HUDEP-2 (cell line): ENCODE results near the gene AHNAK2.

Experiments
- DNase-seq, 76 experiments: peaks; one replicate each; lab custom pipeline; 2025; ENCODE audit not compliant: unreplicated experiment in 76 of 76; lab: John Stamatoyannopoulos, UW

AHNAK2 gene

GRCh38 chr14:104973385-104974145 lies 4.6 kb downstream of the AHNAK2 start:
- peak in 29 of 76 experiments; percentile 11 to 47 (median 29) for DNase-seq

GRCh38 chr14:104973135-104973384 lies 5.1 kb downstream of the AHNAK2 start:
- peak in 64 of 76 experiments; percentile 2 to 78 (median 57) for DNase-seq

DNA sequence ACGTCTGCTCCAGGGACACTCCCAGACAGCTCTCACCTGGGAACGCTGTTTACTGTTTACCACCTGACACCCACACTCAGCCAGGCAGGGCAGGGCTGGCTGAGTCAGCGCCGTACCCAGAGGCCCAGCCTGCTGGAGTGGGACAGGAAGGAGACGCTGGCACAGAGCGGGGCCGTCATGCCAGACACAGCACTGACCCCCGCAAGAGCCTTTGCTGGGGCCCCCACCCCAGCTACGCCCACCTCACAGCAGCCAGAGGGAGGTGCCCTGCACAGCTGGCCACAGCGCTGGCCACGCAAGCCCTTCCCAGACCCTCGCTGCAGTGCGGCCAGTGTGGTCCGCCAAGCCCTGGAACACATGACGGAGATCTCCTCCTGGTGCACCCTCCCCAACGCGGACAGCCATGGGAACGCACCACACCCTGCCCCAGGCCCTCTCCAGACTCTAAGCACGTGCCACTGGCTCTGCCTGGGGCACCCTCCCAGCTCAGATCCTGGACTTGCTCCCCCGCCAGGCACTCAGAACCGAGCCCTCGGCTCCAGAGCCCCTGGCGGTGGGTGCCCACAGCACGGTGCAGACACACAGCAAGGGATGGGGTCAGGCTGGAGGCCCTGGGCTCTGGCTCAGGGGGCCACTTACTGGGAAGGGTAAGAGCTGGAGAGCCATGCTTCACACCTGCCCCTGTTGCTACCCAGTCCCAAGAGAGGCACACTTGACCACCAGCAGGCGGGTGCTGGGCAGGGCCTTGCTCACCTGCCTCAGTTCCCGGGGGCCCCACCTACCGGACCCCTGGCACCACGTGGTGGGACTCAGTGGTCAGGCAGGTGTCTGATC lies 5.7 kb downstream of the AHNAK2 start:
- peak in 55 of 76 experiments; percentile 1 to 71 (median 42) for DNase-seq

- no peak for DNase-seq
These were observed 6.5 kb downstream of the AHNAK2 start for GRCh38 chr14:104971447-104972240.

DNA sequence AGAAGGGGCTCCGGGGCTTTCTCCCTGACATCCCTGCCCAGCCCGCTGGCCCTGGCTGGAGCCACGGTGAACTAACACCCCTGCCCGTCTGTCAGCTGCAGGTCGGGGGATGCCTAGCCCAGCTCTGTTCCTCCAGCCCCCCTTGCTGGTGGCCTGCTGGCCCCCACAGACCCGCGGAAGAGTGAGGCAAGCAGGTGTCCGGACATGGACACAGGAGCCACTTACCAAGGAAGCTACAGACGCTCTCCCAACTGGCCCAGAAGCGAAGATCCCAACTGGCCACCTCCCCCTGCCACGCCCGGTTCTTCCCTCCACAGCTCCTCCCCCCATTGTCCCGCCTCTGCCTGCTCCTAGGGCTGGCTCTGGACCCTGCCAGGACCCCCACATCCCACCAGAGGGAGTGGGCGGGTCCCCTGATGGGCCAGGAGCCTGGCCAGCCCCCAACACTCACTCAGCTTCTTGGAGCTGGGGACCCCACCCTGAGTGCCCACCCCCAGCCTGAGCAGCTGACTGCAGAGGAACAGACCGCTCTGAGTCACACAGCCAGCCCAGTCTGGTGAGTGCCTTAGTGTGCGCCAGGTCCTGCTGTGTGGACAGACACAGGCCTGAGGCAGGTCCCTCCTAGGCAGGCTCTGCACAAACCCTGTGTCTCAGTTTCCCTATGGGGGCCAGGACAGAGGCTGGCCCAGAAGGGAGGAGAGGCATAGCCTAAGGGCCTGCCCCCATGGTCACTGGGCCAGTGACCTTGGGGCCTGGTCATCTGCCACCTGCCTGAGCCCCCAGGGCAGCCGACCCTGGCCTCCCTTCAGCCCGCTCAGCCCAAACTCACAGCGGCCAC lies 7.7 kb downstream of the AHNAK2 start:
- DNase-seq = peak in 66 of 76 experiments; percentile 6 to 80 (median 60)

DNA sequence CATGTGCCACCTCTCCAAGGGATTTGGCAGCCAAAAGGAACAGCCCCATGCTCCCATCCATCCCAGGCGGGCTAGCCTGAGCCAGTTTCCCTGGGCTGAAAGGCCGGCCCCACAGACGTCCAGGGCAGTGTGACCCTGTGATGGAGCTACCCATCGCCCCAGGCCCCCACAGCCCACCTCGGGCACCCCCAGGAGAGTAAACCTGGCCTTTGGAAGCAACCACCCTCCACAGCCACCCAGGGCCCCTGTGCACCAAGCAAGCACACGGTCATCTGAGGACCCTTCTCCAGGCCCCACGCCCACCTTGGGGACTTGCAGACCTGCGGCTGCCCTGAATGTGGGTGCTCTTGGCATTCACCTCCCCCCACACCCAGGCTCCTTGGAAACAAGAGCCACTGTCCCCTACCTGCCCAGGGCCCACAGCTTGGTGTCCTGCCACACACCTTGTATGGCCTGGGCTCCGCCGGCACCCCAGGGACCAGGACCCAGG lies 8.4 kb downstream of the AHNAK2 start:
- DNase-seq = no peak

GRCh38 chr14:104968541-104969401 lies 9.4 kb downstream of the AHNAK2 start:
- DNase-seq = peak in 62 of 76 experiments; percentile 4 to 75 (median 48)

DNA sequence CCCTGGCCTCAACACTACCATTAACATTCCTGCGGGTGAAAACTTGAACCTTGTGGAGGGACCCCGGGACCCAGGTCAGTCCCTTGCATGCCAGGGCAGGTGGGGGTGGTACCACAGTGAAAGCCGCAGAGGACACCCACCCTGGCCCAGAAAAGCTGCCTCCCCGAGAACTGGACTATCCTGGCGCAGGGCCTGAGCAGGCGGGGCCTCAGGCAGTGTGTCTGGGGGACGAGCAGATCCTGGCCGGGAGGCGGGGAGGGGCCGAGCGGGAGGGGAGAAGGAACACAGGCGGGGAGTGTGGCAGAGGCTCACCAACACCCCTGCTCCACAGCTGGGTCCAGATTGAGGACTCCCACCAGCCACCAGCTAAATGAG lies 10.0 kb downstream of the AHNAK2 start:
- DNase-seq = peak in 62 of 76 experiments; percentile 1 to 76 (median 48)

DNA sequence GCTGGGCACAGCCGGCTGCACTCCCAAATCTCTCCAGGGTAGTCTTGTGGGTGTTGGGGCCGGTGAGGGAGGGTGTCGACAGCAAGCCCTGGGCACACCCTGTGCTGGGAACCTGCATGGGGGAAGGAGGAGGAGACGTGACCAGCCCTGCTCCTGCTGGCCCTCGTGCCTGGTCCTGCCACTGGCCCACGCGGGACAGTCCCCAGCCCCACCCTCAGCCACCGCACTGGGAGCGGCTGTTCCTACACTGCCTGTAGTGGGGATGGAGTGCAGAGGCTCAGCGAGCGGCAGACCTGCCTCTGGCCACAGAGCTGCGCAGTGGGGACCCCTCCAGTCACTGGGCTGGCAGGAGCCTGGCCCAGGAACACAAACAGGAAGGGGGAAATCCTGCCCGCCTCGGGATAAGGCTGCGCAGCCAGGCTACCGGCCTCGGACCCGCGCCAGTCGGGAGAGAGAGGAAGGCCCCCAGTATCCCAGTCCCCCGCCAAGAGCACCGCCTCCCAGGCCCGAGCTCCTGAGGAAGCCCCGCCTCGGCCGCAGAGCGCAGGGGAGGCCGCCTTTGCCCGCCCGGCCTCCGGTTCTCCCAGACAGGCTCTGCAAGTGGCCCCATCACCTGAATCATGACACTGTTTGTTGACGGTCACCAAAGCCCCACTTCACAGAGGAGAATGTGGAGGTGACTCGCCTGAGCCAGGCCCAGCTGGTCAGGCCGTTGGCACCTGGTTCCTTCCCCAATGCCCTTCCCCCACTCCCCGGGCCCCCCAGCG lies 10.6 kb downstream of the AHNAK2 start:
- DNase-seq = peak in 53 of 76 experiments; percentile 7 to 63 (median 41)

GRCh38 chr14:104966981-104967385 lies 11.2 kb downstream of the AHNAK2 start:
- DNase-seq = peak in 23 of 76 experiments; percentile 8 to 62 (median 39)

DNA sequence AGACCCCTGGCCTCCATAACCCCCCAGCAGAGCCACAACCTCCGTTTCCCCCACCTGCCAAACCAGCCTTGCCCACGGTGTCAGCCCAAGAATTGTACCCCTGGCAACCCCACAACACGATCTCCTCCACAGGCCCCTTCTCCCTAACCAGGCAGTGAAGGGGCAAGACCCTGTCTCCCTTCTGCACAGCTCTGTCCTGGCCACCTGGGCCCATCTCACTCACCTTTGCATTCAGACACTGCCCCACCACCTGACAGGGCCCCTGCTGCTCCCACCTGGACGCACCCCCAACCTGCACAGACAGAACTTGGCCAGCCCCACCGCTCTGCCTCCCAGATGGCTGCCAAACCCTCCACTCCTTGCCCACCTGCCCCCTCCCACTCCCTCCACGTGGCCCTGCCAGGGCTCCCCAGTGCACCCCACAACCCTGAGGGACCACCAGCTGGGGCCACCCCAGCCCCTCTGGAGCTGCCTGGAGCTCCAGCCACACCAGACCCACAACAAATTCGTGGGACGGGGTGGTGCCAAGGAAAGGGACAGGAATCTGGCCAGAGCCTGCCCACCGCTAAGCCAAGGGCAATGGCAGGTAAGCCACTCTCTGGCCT lies 11.8 kb downstream of the AHNAK2 start:
- no peak for DNase-seq

DNA sequence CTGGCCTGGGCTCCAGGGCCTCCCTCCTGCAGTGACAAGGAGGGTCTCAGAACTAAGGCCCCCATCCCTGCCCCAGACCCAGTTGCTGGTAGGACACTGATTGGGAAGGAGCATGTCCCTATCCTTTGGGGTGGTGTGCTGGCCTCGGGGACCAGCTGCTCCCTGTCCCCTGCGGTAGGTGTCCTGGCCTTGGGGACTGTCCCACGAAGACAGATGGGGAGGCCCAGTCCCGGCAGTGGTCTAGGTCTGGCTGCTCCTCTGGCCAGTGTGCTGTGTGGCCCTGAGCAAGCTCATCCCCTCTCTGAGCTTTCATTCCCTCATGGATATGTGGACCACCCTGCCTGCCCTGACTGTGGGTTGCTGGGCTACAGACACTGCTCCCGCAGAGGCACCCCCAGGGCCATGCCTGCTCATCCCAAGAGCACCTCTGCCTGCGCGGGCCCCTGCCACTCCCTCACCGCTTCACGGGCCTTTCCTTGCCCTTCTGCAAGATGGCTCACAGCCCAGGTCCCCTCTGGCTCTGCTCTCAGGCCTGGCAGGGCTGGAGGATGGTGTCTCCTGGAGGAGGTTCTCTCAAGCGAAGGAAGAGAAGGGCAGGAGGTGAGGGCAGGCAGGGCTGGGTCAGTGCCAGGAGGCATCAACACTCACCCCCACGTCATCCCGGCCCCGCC lies 12.5 kb downstream of the AHNAK2 start:
- no peak for DNase-seq

DNA sequence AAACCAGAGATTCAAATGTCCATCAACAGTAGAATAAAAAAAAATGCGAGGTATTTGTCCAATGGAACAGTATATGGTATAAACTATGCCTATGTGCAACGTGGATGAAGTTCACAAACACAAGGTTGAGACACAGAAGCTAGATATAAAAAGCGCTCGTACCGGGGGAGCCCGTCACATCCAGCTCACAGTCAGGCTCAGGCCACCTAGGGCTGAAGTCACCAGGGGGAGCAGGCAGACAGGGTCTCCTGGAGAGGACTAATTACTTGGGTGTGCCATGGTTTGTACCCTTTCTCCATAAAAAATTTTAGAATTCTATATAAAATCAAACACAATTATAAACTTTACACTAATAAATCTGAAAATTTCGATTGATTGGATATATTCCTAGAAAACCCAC lies 13.6 kb downstream of the AHNAK2 start:
- no peak for DNase-seq

- DNase-seq = no peak
These were observed 20.7 kb downstream of the AHNAK2 start for GRCh38 chr14:104957146-104958113.

- DNase-seq = no peak
These were observed 21.8 kb downstream of the AHNAK2 start for GRCh38 chr14:104956290-104956890.

DNA sequence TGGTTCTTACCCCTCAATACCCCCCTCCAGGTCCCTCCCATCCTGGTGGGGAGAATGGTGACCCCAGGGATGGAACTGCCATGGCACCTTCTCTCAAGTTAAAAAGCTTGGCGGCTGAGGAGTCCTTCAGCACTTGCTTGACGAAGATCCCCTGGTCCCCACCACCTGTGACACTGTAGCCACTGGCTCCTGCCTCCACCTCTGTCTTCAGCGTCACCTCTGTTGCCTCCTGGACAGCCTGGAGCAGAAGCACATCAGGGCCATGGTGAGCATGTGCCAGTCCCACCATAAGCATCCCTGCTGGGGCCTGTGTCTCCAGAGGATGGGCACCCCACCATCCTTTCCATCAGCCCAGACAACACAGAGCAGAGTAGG lies 22.8 kb downstream of the AHNAK2 start:
- DNase-seq = no peak
